ENCODE results near the gene RAD51B. TPM values are rescaled to one million over a fixed set of nuclear protein-coding genes. Genes with fewer than 3 reads are reported as not detected.

Gene RAD51B
- total and polyA plus RNA-seq, 4 donors: 2.8 to 39.6 (median 13.3) TPM; not detected in 1

DNA sequence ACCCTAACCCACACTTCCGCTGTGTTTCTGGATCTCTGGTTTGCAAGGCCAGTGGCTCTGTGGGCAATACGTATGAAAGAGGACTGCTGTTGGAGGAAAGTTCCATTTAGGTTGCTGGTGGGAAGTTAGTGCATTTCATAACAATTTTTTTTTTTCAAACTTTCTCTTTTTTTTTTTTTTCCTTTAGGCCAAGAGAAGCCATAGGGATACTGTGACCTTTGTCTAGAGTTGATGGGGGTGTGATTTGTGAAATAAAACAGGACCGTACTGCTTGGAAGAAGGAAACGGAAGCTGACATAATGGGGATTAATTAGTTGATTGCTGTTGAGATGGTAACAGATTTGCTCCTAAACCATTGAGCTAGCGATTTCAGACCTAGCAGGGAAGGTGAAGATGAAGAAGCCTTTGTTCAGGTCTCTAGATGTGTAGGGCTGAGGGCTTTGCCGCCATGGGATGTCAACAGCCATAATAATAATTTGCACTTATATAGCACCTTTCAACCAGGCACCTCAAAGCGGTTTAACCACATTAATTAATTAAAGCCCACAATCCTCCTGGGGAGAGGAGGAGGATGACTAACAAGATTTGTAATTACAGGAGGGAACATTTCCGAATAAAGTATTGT is 658.0 kb downstream of the RAD51B start:
- Histone ChIP-seq H3K4me3 (ENCODE audit: low read length in 2 of 2) (no peak overlapping the region), H3K4me1 (ENCODE audit: control insufficient read depth in 1 of 2, insufficient read depth in 2 of 2, low read length in 2 of 2) (no peaks in the 10 kb centered on the region), H3K9me3 (ENCODE audit: control insufficient read depth, low read length) (peaks cover 1% of the 10 kb centered on the region), H3K27me3 (ENCODE audit: control insufficient read depth in 1 of 2, insufficient read depth in 2 of 2, low read length in 1 of 2) (no peaks in the 10 kb centered on the region), H3K27ac (ENCODE audit: low read depth in 1 of 2, low read length in 2 of 2) (no peak overlapping the region), H3K36me3 (ENCODE audit: control insufficient read depth in 1 of 2, insufficient read depth in 2 of 2, low read length in 1 of 2) (no peaks in the 10 kb centered on the region)
- intact Hi-C loops (cut with DNase I): no loop called here
- DNase-seq (no peak), ATAC-seq (ENCODE audit: low FRiP score) (no peak)
- 97% methylated on average over 8 of the region's 8 CpGs for WGBS, 2 donors

DNA sequence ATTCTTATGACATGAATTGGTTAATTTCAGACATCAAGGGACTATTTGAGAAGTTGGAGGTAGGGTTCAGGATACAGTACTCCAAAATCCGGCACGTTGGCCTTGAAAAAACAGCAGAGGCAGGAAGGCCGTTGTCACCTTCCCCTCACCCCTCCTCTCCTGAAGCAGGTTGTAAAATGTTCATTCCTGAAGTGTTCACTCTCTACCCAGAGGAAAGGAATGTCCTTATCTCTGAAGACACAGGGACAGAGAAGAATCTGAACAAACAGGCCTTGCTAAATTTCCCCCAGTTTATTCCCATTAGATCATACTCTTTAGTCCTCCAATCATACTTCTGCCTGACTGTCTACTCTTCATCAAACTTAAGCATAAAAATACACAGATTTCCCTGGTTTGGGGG is 659.7 kb downstream of the RAD51B start:
- peaks cover 0 to 4% of the 10 kb centered on the region in 2 donors for H3K4me1 ChIP-seq (ENCODE audit: control insufficient read depth in 1 of 2, insufficient read depth in 2 of 2, low read length in 2 of 2)
- H3K9me3 ChIP-seq (ENCODE audit: control insufficient read depth, low read length): peaks cover 1% of the 10 kb centered on the region
- H3K36me3 ChIP-seq (ENCODE audit: control insufficient read depth in 1 of 2, insufficient read depth in 2 of 2, low read length in 1 of 2): no peaks in the 10 kb centered on the region
- 90 to 94% methylated on average over 3 of the region's 3 CpGs for WGBS, 2 donors
- H3K27ac ChIP-seq (ENCODE audit: low read depth in 1 of 2, low read length in 2 of 2): no peak overlapping the region
- no peak overlapping the region for H3K4me3 ChIP-seq (ENCODE audit: low read length in 2 of 2)
- DNase-seq: no peak
- intact Hi-C loops (cut with DNase I): no loop called here
- no peaks in the 10 kb centered on the region for H3K27me3 ChIP-seq (ENCODE audit: control insufficient read depth in 1 of 2, insufficient read depth in 2 of 2, low read length in 1 of 2)
- ATAC-seq (ENCODE audit: low FRiP score): no peak

- ATAC-seq (ENCODE audit: low FRiP score) (no peak), DNase-seq (no peak)
- peaks cover 0 to 4% of the 10 kb centered on the region in 2 donors for H3K4me1 ChIP-seq (ENCODE audit: control insufficient read depth in 1 of 2, insufficient read depth in 2 of 2, low read length in 2 of 2)
- intact Hi-C loops (cut with DNase I): no loop called here
- no peaks in the 10 kb centered on the region for H3K9me3 ChIP-seq (ENCODE audit: control insufficient read depth, low read length)
- no peak overlapping the region for H3K4me3 ChIP-seq (ENCODE audit: low read length in 2 of 2)
- no peaks in the 10 kb centered on the region for H3K27me3 ChIP-seq (ENCODE audit: control insufficient read depth in 1 of 2, insufficient read depth in 2 of 2, low read length in 1 of 2)
- no peak overlapping the region for H3K27ac ChIP-seq (ENCODE audit: low read depth in 1 of 2, low read length in 2 of 2)
- H3K36me3 ChIP-seq (ENCODE audit: control insufficient read depth in 1 of 2, insufficient read depth in 2 of 2, low read length in 1 of 2): no peaks in the 10 kb centered on the region
- WGBS, 2 donors: 98 to 99% methylated on average over 2 of the region's 2 CpGs
These were observed 662.4 kb downstream of the RAD51B start for GRCh38 chr14:68482018-68482417.

- 96 to 99% methylated on average over 1 of the region's 1 CpG for WGBS, 2 donors
- Histone ChIP-seq H3K36me3 (ENCODE audit: control insufficient read depth in 1 of 2, insufficient read depth in 2 of 2, low read length in 1 of 2) (no peaks in the 10 kb centered on the region), H3K4me1 (ENCODE audit: control insufficient read depth in 1 of 2, insufficient read depth in 2 of 2, low read length in 2 of 2) (peaks cover 0 to 4% of the 10 kb centered on the region in 2 donors), H3K4me3 (ENCODE audit: low read length in 2 of 2) (no peak overlapping the region), H3K27me3 (ENCODE audit: control insufficient read depth in 1 of 2, insufficient read depth in 2 of 2, low read length in 1 of 2) (no peaks in the 10 kb centered on the region), H3K9me3 (ENCODE audit: control insufficient read depth, low read length) (no peaks in the 10 kb centered on the region), H3K27ac (ENCODE audit: low read depth in 1 of 2, low read length in 2 of 2) (no peak overlapping the region)
- intact Hi-C loops (cut with DNase I): no loop called here
- DNase-seq (no peak), ATAC-seq (ENCODE audit: low FRiP score) (no peak)
These were observed 663.3 kb downstream of the RAD51B start for GRCh38 chr14:68482772-68483395.

- ATAC-seq (ENCODE audit: low FRiP score): no peak
These were observed 666.6 kb downstream of the RAD51B start for GRCh38 chr14:68486033-68486732.

GRCh38 chr14:68486809-68487208 is 667.2 kb downstream of the RAD51B start:
- no peak for ATAC-seq (ENCODE audit: low FRiP score)
- intact Hi-C loops (cut with DNase I): no loop called here
- 90 to 98% methylated on average over 6 of the region's 6 CpGs for WGBS, 2 donors

More at GRCh38 chr14:68486033-68486732, 666.6 kb downstream of the RAD51B start:
- WGBS, 2 donors: 88 to 92% methylated on average over 7 of the region's 7 CpGs
- Histone ChIP-seq H3K27ac (ENCODE audit: low read depth in 1 of 2, low read length in 2 of 2) (no peak overlapping the region), H3K4me1 (ENCODE audit: control insufficient read depth in 1 of 2, insufficient read depth in 2 of 2, low read length in 2 of 2) (peaks cover 0 to 4% of the 10 kb centered on the region in 2 donors), H3K36me3 (ENCODE audit: control insufficient read depth in 1 of 2, insufficient read depth in 2 of 2, low read length in 1 of 2) (no peaks in the 10 kb centered on the region), H3K27me3 (ENCODE audit: control insufficient read depth in 1 of 2, insufficient read depth in 2 of 2, low read length in 1 of 2) (no peaks in the 10 kb centered on the region), H3K4me3 (ENCODE audit: low read length in 2 of 2) (no peak overlapping the region), H3K9me3 (ENCODE audit: control insufficient read depth, low read length) (no peaks in the 10 kb centered on the region)
- no peak for DNase-seq
- intact Hi-C loops (cut with DNase I): no loop called here

DNA sequence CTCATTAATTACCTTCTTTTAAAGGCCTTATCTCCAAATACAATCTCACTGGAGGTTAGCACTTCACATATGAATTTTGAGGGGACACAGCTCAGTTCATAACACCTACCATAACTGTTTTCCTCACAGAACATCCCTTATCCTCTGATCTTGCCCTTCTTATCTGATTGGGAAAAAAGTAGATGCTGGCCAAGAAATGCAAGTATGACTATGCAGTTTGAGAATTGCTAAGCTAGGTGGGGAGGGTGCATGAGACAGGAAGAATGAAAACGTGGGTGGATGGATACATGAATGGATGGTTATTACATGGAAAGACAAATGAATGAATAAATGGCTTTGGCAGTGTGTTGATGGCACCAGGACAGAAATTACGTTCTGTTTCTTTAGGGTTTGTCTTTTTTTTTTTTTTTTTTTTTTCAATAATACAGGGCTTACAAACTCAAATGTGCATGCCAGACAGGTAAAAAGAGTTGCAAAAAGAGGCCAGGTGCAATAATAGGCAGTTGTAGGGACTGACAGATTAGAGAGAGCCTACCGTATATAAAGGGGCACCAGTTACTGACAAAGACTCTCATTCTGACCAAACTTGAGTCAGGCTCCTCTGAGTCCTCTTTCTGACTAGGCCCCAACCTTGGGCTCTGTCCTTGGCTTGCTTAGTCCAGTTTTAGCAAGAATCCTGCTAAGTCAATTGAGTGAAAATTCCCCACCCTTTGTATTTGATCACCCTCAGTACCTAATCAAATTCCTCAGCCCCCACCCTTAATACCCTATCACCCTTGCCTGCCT is 668.4 kb downstream of the RAD51B start:
- no peak for ATAC-seq (ENCODE audit: low FRiP score)
- Histone ChIP-seq H3K36me3 (ENCODE audit: control insufficient read depth in 1 of 2, insufficient read depth in 2 of 2, low read length in 1 of 2) (no peaks in the 10 kb centered on the region), H3K27me3 (ENCODE audit: control insufficient read depth in 1 of 2, insufficient read depth in 2 of 2, low read length in 1 of 2) (no peaks in the 10 kb centered on the region), H3K27ac (ENCODE audit: low read depth in 1 of 2, low read length in 2 of 2) (no peak overlapping the region), H3K9me3 (ENCODE audit: control insufficient read depth, low read length) (no peaks in the 10 kb centered on the region), H3K4me3 (ENCODE audit: low read length in 2 of 2) (no peak overlapping the region), H3K4me1 (ENCODE audit: control insufficient read depth in 1 of 2, insufficient read depth in 2 of 2, low read length in 2 of 2) (peaks cover 0 to 4% of the 10 kb centered on the region in 2 donors)
- intact Hi-C loops (cut with DNase I): no loop called here
- 78% methylated on average over 3 of the region's 3 CpGs for WGBS, 2 donors
- no peak for DNase-seq

More at GRCh38 chr14:68486809-68487208, 667.2 kb downstream of the RAD51B start:
- DNase-seq: no peak
- no peak overlapping the region for H3K4me3 ChIP-seq (ENCODE audit: low read length in 2 of 2)
- no peak overlapping the region for H3K27ac ChIP-seq (ENCODE audit: low read depth in 1 of 2, low read length in 2 of 2)
- no peaks in the 10 kb centered on the region for H3K9me3 ChIP-seq (ENCODE audit: control insufficient read depth, low read length)
- H3K4me1 ChIP-seq (ENCODE audit: control insufficient read depth in 1 of 2, insufficient read depth in 2 of 2, low read length in 2 of 2): peaks cover 0 to 4% of the 10 kb centered on the region in 2 donors
- H3K27me3 ChIP-seq (ENCODE audit: control insufficient read depth in 1 of 2, insufficient read depth in 2 of 2, low read length in 1 of 2): no peaks in the 10 kb centered on the region
- no peaks in the 10 kb centered on the region for H3K36me3 ChIP-seq (ENCODE audit: control insufficient read depth in 1 of 2, insufficient read depth in 2 of 2, low read length in 1 of 2)

DNA sequence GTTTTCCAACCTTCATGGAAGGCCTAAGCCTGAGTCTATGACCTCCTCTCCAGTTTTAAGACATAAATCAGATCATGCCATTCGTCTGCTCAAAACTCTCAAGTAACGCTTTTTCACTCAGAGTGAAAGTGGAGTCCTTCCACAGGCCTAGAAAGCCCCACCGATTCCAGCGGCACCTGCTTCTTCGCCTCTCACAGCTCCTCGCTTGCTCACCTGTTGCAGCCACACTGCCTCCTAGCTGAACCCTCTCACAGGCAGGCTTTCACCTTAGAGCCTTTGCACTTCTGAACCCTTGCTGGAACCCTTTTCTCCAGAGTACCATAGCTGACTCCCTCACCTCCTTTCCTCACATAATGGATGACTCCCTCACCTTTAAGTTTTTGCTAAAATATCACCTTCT is 672.2 kb downstream of the RAD51B start:
- Histone ChIP-seq H3K27me3 (ENCODE audit: control insufficient read depth in 1 of 2, insufficient read depth in 2 of 2, low read length in 1 of 2) (no peaks in the 10 kb centered on the region), H3K27ac (ENCODE audit: low read depth in 1 of 2, low read length in 2 of 2) (no peak overlapping the region), H3K4me1 (ENCODE audit: control insufficient read depth in 1 of 2, insufficient read depth in 2 of 2, low read length in 2 of 2) (no peaks in the 10 kb centered on the region), H3K36me3 (ENCODE audit: control insufficient read depth in 1 of 2, insufficient read depth in 2 of 2, low read length in 1 of 2) (no peaks in the 10 kb centered on the region), H3K4me3 (ENCODE audit: low read length in 2 of 2) (no peak overlapping the region), H3K9me3 (ENCODE audit: control insufficient read depth, low read length) (no peaks in the 10 kb centered on the region)
- ATAC-seq (ENCODE audit: low FRiP score): no peak
- no peak for DNase-seq
- intact Hi-C loops (cut with DNase I): no loop called here
- WGBS, 2 donors: 94 to 96% methylated on average over 6 of the region's 6 CpGs

All from aorta (tissue), 5 donors.